Stimulated activated CD8-positive, alpha-beta memory T cell treated with anti-CD3 and anti-CD28 coated beads, Interleukin-4, amount 100 ng/mL, for 48 hours (primary cell): ENCODE measurements around the gene PADI3.
"Not testable (repeated sequence)": the region's sequence is repeated elsewhere in the genome, so short reads cannot be mapped to it uniquely, and the experiment has no call there.

Experiments used
- DNase-seq: peaks from one replicate; pipeline ENCODE4 v3.0.0-alpha.2; 2020

The PADI3 gene

DNA sequence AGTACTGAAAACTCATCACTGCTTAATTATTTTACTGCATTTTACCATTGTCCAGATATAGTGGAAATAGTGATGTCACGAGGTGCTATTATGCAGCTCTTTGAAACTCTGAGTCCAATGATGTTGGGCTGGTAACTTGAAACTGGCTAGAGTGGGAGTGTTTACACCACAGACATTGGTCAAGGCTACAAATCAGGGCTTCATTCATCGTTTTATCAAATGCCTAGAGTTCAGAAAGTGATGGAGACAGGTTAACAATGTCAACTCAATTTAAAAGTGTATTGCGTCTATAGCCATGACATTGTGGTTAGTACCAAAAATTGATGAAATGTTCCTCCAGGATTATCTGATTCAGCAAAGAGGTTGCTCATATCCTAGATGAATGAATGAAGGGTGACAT lies 31.3 kb upstream of the PADI3 start:
- DNase-seq: no peak

DNA sequence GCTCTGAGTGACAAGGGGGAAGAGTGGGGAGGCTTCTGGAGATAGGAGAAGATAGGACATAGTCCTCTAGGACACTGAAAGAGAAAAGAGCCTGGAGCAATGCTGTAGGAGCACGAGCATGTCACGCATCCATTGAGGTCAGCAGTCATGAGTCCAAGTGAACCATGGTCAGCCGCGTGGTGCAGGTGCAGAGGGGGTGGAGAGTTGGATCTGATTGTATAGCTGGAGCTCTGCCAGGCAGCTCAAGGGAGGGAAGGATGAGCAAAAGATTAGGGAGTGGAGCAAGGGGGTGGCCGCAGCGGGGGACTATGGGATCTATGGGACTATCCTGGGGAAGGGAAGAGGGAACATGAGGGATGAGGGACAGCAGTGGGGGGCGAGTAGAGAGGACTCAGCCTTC lies 30.0 kb upstream of the PADI3 start:
- DNase-seq: no peak

DNA sequence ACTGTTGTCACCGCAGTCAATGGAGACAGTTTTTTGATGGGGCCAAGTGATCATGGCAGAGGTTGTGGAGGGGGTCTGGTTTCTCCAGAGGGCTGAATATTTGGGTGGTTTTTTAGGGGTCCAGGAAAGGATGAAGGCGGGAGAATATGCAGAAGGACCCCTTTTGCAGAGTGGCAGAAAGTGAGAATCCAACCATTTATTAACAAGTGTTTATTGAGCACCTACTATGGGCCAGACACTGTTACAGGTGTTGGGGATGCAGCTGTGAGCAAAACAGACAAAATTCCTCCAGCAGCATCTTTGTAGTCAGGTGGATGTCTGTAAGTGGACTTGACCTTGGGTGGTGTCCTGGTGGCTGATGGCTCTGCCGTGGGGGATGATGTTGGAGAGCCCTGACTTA lies 28.6 kb upstream of the PADI3 start:
- no peak for DNase-seq

DNA sequence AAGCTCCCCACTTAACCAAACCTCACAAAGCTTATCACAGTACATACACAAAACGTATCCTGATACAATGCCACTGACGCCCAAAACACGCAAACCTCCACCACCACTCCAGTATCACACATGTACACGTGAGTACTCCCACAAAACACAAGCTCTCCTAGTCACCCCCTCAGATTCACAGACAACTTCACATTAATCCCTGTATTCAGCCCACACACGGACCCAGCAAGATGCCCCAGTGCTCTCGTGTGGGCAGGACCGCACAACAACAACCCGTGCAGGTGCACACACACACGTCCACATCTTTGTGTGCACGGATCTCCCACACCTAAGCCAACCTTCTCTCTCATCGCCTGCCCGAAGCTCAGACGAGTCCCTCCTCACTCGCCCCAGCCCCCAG lies 26.3 kb upstream of the PADI3 start:
- DNase-seq: no peak

DNA sequence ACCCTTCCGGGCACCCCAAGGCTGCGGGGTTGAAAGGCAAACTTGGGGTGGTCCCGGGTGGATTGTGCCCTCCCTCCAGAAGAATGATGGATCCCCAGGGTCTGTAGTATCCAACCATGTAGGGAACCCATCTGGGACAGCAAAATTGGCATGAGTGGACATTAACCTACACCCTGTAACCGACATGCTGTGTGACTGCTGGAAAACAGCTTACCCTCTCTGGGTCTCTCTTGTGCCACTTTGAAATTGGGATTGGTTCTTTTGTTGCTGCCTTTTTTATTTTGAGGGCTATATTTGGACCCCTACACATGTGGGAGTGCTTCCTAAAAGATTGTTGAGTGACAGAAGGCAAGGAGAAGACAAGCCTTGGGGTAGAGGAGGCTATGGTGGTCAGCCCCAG lies 24.5 kb upstream of the PADI3 start:
- no peak for DNase-seq

DNA sequence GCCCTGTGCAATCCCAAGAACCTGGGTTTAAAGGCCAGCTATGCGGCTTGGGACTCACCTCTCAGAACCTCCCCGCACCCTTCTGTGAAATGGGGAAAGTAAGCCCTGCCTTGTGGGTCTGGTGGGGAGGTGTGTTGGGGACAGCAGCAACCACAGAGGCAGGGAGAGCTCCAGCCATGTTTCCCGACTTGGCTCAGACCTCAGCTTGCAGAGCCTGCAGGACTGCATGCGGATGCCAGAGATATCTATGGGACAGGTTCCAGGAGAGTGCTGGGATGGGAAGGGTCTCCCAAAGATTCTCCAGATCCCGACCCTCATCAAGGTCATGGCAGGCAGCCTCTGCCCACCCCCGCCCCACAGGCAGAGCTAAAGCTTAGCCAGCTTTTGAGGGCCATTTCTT lies 23.8 kb upstream of the PADI3 start:
- no peak for DNase-seq

DNA sequence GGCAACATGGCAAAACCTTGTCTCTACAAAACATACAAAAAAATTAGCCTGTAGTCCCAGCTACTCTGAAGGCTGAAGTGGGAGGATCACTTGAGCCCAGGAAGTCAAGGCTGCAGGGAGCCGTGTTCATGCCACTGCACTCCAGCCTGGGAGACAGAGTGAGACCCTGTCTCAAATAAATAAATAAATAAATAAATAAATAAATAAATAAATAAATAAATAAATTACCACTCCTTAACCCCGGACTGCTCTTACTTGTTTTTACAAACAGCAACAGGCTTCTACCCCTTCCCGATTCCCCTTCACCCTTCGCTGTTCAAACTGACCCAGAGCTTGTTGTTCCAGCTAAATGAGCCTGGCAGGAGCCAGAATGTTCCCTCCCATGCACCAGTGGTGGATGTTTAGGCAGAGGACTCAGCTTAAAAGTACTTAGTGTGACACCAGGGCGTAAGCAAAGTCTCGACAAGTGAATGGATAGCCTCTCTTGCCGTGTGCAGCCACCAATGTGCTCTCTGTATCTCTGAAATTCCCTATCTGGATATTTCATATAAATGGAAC lies 21.5 kb upstream of the PADI3 start:
- no peak for DNase-seq

DNA sequence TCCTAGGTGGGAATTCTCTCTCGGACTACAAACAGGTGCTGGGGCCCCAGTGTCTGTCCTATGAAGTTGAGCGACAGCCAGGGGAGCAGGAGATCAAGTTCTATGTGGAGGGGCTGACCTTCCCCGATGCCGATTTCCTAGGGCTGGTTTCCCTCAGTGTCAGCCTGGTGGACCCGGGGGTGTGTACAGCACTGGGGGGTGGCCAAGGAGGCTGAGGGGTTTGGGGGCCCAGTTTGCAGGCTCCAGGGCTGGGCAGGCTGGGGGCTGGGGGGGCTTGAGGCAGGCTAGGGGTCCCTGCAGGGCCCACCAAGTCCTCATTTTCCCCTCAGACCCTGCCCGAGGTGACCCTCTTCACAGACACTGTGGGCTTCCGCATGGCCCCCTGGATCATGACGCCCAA lies 20.3 kb upstream of the PADI3 start:
- no peak for DNase-seq

DNA sequence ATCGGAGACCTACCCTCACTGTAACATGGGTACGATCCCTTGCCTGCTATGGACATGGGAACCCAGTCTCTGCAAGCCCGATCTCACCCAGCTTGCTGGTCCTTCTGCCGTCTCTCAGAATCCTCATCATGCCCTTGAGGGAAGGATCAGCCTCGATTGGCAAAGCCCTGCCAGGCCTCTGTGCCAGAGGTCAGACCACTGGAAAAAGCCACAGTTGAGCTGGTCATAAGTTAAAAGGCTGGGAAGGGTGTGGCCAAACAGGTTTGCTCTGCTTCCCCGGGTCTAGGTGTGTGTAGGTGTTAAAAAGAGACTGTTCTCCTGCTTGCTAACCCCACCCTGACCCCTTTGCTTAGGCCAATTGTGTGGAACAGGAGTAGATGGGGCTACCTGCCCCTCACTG lies 19.5 kb upstream of the PADI3 start:
- DNase-seq: no peak

DNA sequence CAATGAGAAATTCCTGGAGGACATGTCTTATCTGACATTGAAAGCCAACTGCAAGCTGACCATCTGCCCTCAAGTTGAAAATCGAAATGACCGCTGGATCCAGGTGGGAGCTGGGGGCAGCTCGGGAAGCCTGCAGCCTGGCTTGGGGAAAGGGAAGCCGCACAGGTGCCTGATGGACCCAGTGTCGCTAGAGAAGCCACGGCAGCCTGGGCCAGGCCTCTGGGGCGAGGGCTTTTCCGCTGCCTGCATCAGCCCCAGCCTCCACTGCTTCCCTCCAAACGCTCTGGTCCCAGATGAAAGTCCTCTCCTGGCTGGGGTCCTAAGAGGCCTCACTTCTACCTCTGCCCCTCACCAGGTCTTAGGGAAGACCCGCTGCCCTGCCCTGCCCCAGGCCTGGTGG lies 18.8 kb upstream of the PADI3 start:
- no peak for DNase-seq

DNA sequence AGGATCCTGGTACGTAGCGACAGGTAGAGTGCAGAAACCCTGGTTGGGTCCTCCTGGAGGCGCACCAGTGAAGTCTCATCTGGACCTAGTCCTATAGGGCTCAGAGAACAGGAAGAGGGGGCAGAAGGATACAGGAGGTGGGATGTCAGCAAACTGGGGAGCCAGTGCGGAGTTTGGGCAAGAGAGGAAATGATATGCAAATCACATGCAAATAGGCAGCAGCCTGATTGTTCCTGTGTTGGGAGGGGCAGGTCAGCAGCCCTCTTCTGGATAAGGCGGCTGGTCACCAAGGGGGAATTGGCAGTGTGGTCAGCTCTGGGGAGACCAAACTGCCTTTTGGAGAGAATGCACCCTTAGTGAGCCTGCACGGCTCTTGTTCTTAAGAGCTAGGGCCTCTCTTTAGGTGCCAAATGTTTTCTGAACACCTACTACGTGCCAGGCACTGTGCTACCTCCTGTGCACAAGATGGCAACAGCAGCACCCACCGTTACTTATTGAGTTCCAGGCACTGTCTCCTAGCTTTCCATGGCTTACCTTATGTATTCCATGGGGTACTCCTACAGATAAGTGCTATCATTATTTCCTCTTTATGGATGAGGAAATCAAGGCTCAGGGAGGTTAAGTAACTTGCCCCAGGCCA lies 18.1 kb upstream of the PADI3 start:
- no peak for DNase-seq

DNA sequence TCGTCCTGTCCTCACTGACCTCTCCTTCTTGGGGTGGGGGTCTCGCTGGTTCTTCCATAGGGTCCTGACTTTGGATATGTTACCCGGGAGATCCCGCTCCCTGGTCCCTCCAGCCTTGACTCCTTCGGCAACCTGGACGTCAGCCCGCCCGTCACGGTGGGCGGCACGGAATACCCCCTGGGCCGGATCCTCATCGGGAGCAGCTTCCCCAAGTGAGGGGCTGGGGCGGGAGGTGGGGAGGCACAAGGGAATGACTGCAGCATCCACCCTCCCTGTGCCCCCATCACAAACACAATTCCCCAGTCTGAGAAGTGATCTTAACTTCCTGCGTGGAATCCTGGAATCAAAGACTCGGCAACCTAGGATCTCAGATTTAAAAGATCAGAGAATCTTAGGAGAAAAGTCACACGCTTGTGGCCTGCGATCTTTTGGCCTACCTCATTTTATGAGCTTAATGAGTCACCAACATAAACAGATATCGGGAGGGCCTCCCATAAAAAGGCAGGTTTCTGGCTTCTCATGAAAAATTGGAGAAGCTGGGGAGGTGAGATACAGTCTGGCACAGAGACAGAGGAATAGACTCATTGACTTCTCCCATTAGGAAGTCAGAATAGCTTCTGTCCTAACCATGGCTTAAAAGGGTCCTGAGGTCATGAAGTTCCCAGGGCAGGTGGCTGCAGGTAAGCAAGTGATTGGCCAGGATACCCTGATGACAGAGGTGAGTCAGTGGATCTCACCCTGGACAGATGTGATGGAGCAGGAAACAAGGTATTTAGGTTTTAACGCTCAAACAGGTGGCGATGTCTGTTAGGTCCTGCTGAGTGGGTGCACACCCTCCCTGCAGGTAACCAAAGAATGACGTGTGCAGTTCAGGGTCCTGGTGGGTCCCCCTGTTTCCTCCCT lies 15.9 kb upstream of the PADI3 start:
- no peak for DNase-seq

DNA sequence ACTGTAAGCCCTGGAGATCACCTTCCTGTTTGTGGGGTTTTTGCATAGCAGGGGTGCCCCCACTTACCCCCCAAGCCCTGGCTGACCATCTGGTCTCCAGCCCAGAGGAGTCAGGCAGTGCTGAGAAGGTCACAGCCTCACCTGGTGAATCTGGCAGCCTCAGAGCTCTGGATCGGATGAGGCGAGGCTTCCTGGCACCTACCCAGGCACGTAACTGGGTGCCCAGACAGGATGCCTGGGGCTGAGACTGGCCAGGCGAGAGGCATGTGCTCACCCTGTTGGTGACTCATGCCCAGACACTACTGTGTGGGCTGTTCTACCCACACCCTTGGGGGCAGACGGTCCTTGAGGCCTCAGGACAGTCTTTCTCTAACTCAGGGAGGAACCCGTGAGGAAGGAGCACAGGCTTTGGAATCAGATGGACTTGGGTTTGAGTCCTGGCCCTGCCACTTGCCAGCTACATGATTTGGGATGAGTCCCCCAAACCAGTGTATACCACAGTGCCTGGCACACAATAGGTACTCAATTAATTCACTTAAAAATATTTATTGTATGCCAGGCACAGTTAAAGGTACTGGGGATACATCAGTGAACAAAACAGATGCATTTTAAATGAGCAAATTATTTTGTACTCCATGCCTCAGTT lies 15.1 kb upstream of the PADI3 start:
- no peak for DNase-seq

DNA sequence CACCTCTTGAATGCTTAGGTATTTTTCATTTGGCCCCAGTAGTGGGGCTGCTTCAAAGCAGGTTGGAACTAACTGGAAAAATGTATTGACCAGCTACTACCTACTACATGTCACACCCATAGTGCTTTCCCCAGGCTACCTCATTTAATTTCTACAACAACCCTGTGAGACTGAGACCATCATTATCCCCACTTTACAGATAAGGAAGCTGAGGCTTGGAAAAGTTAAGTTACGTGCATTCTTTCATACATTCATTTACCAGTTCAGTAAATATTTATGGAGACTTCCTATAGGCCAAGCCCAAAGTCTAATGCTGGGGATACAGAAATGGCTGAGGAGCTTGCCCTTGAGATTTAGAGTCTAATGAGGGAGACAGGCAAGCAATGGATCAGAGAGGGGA lies 14.5 kb upstream of the PADI3 start:
- no peak for DNase-seq

DNA sequence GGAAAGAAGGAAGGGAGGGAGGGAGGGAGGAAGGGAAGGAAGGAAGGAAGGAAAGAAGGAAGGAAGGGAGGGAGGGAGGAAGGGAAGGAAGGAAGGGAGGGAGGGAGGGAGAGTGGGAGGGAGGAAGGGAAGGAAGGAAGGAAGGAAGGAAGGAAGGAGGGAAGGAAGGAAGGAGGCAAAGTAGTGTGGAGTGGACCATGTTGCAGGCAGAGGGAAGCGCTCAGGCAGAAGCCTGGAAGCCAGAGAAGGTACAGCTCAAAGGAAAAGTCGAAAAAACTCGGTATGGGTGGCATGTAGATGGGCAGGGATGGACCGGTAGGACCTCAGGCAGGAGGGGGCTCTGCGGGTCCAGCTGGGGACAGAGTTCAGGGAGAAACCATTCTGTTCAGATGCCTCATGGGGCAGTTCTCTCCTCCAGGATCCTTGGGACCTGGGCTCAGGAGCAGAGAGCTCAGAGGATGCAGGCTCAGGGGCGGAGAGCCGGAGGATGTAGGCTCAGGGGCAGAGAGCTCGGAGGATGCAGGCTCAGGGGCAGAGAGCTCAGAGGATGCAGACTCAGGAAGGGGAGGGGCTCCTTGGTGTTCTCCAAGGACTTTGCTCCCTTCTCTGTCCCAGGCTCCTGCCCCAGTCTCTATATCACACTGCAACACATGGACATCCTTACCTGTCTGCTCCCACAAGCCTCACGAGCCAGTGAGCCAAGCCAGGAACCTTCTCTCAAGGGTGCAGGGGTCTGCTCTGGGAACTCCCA lies 13.6 kb upstream of the PADI3 start:
- DNase-seq: no peak

DNA sequence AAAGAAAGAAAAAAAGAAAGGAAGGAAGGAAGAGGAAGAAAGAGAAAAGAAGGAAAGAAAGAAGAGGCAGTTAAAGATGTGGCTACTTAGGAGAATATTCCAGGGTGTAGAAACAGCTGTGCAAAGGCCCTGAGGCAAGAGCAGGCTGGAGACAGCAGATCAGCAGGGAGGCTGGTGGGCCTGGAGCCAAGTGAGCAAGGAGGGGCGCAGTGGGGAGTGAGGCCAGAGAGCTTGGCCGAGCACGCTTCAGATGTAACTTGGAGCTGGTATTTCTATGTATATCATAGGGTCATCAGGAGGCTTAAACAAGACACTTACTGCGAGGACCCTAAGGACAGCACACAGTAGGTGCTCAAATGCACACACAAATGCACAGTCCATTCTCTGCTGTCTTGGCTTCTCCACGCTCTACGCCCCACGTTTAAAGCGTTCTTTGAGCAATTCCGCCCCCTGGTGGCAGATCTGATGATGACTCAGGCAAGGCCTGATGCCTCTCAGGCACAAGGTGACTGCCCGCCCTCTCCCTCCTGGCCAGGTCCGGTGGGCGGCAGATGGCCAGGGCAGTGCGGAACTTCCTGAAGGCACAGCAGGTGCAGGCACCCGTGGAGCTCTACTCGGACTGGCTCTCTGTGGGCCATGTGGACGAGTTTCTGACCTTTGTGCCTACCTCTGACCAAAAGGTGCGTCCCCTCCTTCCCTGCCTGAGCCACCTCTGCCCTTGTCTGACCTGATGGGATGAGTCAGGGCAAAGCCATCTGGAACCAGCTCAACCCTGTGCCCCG lies 11.9 kb upstream of the PADI3 start:
- peak; percentile 98 for DNase-seq

DNA sequence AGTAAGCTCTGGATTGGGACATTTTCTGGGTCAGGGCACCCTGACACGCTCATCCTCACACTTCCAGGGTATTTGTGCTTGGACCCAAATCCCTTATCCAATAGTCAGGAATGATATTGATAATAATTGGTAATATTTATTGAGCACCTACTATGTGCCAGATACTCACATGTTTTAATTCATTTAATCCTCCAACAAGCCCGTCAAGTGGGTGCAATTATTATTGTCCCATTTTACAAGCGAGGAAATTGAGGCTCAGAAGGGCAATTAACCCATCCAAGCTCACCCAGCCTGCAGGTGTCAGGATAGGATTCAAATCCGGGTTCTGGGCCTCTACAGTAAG lies 11.4 kb upstream of the PADI3 start:
- no peak for DNase-seq

DNA sequence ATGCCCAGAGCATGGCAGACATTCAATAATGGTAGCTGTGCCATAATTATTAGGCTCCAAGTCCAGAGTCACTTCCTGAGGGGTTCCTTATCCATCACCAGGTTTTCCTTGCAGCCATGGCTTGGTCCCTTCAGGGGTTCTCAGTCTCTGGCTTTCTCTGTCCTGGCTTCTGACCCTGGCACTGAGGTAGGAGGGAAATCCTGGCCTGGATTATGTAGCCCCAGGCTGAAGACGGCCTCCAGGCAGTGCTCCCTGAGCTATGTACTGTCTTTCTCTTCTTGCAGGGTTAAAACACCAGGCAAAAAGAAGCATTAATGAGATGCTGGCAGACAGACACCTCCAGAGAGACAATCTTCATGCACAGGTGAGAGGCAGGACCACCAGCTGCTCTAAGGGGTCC lies 9.5 kb upstream of the PADI3 start:
- peak; percentile 30 for DNase-seq

DNA sequence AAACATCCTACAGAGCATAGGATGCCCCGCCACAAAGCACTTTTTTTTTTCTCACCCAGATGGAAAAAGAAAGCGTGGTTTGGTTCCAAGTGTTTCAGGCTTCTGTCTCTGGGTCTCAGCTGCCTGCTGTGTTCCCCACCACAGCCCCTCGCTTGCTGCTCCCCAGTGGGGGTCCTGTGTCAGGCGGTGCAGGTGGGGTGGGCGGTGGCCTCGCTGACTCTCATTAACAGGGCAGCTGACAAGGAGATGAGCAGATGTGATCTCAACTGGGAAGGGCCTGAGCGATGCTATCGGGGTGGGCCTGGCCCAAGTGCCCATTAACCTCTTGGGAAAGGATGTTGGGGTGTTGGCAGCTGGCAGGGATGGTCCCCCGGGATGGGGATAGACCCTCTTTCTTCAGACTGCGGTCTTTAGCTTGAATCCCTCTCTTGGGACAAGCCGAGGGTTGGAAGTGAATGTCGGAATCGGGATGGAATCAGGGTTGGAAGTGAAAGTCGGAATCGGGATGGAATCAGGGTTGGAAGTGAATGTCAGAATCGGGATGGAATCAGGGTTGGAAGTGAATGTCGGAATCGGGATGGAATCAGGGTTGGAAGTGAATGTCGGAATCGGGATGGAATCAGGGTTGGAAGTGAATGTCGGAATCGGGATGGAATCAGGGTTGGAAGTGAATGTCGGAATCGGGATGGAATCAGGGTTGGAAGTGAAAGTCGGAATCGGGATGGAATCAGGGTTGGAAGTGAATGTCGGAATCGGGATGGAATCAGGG lies 7.7 kb upstream of the PADI3 start:
- DNase-seq: not testable (repeated sequence)

DNA sequence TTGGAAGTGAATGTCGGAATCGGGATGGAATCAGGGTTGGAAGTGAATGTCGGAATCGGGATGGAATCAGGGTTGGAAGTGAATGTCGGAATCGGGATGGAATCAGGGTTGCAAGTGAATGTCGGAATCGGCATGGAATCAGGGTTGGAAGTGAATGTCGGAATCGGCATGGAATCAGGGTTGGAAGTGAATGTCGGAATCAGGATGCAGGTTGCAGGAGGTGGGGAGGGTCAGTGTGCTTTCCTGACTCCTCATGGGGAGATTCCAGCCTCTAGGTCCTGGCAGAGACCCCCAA lies 7.2 kb upstream of the PADI3 start:
- DNase-seq: not testable (repeated sequence)

DNA sequence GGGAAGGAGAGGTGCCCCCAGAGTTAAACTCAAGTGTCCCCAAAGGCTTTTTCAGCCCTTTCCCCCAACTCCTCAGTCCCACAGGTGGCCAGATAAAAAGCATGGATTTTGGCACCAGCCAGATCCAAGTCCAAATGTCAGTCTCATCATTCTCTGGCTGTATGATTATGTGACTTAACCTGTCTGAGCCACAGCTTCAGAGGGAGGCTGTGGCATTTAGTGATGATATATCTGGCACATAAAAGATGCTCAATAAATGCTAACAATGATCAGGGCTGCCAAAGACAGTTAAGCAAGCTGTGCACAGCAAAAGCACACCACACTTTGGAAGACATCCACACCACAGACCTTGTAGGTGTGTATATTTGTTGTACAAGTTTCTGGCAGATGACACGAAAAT lies 5.6 kb upstream of the PADI3 start:
- no peak for DNase-seq
